SK-N-SH (cell line): ENCODE results near the gene TTF2. TPM values are rescaled to one million over a fixed set of nuclear protein-coding genes. Genes with fewer than 3 reads are reported as not detected.

Experiments
- CTCF ChIA-PET: fragments of 300-600, 350-600 bp; formaldehyde crosslinking; extraction: SDS; loops from one replicate; lab custom pipeline; 2021; lab: Yijun Ruan, JAX
- POLR2A ChIA-PET: fragments of 350-600 bp; sonication (Branson Sonifier 250); formaldehyde crosslinking; extraction: SDS; loops from one replicate; lab custom pipeline; 2020; ENCODE audit warnings: antibody characterized with exemption, inconsistent platforms; lab: Yijun Ruan, JAX
- DNase-seq: peaks from one replicate; pipeline ENCODE4 v3.0.0; 2012
- H2AFZ ChIP-seq: fragments of 200-600 bp; sonication (generic); 2 replicates; pipeline ENCODE4 v1.8.1; 2016; ENCODE audit warnings: antibody characterized with exemption, mild to moderate bottlenecking, low read depth
- H3F3A ChIP-seq: fragments of 200-600 bp; sonication (generic); replicated peaks from 2 replicates; pipeline ENCODE3; 2016; ENCODE audit warnings: antibody characterized with exemption, mild to moderate bottlenecking; ENCODE audit not compliant: insufficient read depth
- H3K27ac ChIP-seq, 2 experiments: fragments of 200-500 bp in 1 of 2; fragments of 200-600 bp in 1 of 2; sonication (Bioruptor generic) in 1 of 2; sonication (generic), shearing (Covaris generic) in 1 of 2; 2 replicates each; pipeline versions ENCODE4 v1.5.1 to v1.6.1; 2014 to 2016; ENCODE audit warnings: low read depth in 2 of 2, inconsistent platforms in 1 of 2, low read length in 1 of 2, mild to moderate bottlenecking in 1 of 2, mixed read lengths in 1 of 2
- H3K27me3 ChIP-seq: fragments of 200-600 bp; sonication (generic), shearing (Covaris generic); 2 replicates; pipeline ENCODE4 v1.6.1; 2016; ENCODE audit warnings: mixed run types; ENCODE audit not compliant: insufficient read depth
- H3K36me3 ChIP-seq, 2 experiments: fragments of 200-500 bp in 1 of 2; fragments of 200-600 bp in 1 of 2; sonication (Bioruptor generic) in 1 of 2; sonication (generic) in 1 of 2; replicated peaks in 1 of 2; 2 replicates each; pipeline versions ENCODE3 to v1.5.1; 2014 to 2016; ENCODE audit warnings: low read length in 1 of 2, mild to moderate bottlenecking in 1 of 2; ENCODE audit not compliant: insufficient read depth in 2 of 2, control insufficient read depth in 1 of 2
- H3K4me1 ChIP-seq, 2 experiments: fragments of 200-500 bp in 1 of 2; fragments of 200-600 bp in 1 of 2; sonication (Bioruptor generic) in 1 of 2; sonication (generic), shearing (Covaris generic) in 1 of 2; 2 replicates each; pipeline versions ENCODE4 v1.5.1 to v1.6.1; 2014 to 2016; ENCODE audit warnings: low read depth in 1 of 2, low read length in 1 of 2, mixed run types in 1 of 2; ENCODE audit not compliant: insufficient read depth in 2 of 2, control insufficient read depth in 1 of 2
- H3K4me2 ChIP-seq: fragments of 200-600 bp; sonication (generic), shearing (Covaris generic); 2 replicates; pipeline ENCODE4 v1.6.1; 2017; ENCODE audit warnings: mixed run types
- H3K4me3 ChIP-seq, 2 experiments: fragments of 200-500 bp in 1 of 2; fragments of 200-600 bp in 1 of 2; sonication (Bioruptor generic) in 1 of 2; sonication (generic), shearing (Covaris generic) in 1 of 2; 2 replicates each; pipeline versions ENCODE4 v1.5.1 to v1.8.1; 2014 to 2016; ENCODE audit warnings: low read depth in 2 of 2, inconsistent platforms in 1 of 2, low read length in 1 of 2, mild to moderate bottlenecking in 1 of 2, mixed read lengths in 1 of 2, moderate library complexity in 1 of 2
- H3K79me2 ChIP-seq: fragments of 200-600 bp; sonication (generic); 2 replicates; pipeline ENCODE4 v1.8.1; 2017; ENCODE audit warnings: mild to moderate bottlenecking; ENCODE audit not compliant: insufficient read depth
- H3K9ac ChIP-seq: fragments of 200-600 bp; sonication (generic); 2 replicates; pipeline ENCODE4 v1.6.1; 2017; ENCODE audit warnings: mixed run types
- H3K9me2 ChIP-seq: fragments of 200-600 bp; sonication (generic); 2 replicates; pipeline ENCODE4 v1.6.1; 2017; ENCODE audit warnings: mixed run types
- H3K9me3 ChIP-seq: fragments of 200-600 bp; sonication (generic); 2 replicates; pipeline ENCODE4 v1.6.1; 2017; ENCODE audit warnings: mixed run types, mild to moderate bottlenecking, moderate library complexity
- H4K20me1 ChIP-seq: fragments of 200-600 bp; sonication (generic); 2 replicates; pipeline ENCODE4 v1.6.1; 2017; ENCODE audit warnings: mild to moderate bottlenecking, mixed run types; ENCODE audit not compliant: insufficient read depth
- CHD2 ChIP-seq: fragments of 150-350 bp; IDR thresholded peaks from 2 replicates; pipeline ENCODE4 v1.6.1; 2018; ENCODE audit warnings: low read length; ENCODE audit not compliant: partially characterized antibody
- FOXM1 ChIP-seq: IDR thresholded peaks from 2 replicates; pipeline ENCODE4 v1.4.0; 2012; ENCODE audit warnings: low read depth, mild to moderate bottlenecking
- GABPA ChIP-seq: IDR thresholded peaks from 2 replicates; pipeline ENCODE4 v1.4.0; 2012; ENCODE audit warnings: low read depth, mild to moderate bottlenecking
- IRF3 ChIP-seq: fragments of 150-350 bp; IDR thresholded peaks from 2 replicates; pipeline ENCODE4 v1.6.1; 2016; ENCODE audit warnings: mild to moderate bottlenecking, low read depth, low read length
- NFIC ChIP-seq: IDR thresholded peaks from 2 replicates; pipeline ENCODE4 v1.4.0; 2012; ENCODE audit warnings: borderline replicate concordance
- NRF1 ChIP-seq: IDR thresholded peaks from 2 replicates; pipeline ENCODE4 v1.6.1; 2012; ENCODE audit warnings: low read depth, mild to moderate bottlenecking, low read length
- REST ChIP-seq: IDR thresholded peaks from 2 replicates; pipeline ENCODE4 v1.6.1; 2012; ENCODE audit warnings: mild to moderate bottlenecking, low read depth, low read length, moderate library complexity
- RFX5 ChIP-seq: IDR thresholded peaks from 2 replicates; pipeline ENCODE4 v1.6.1; 2012; ENCODE audit warnings: mild to moderate bottlenecking, improper control_type of control experiment, low read length
- RXRA ChIP-seq: IDR thresholded peaks from 2 replicates; pipeline ENCODE4 v1.4.0; 2012; ENCODE audit warnings: low read depth, mild to moderate bottlenecking, borderline replicate concordance
- TAF1 ChIP-seq: IDR thresholded peaks from 2 replicates; pipeline ENCODE4 v1.6.1; 2012; ENCODE audit warnings: low read depth, mild to moderate bottlenecking, low read length, moderate library complexity, borderline replicate concordance
- TEAD4 ChIP-seq: IDR thresholded peaks from 2 replicates; pipeline ENCODE4 v1.4.0; 2012; ENCODE audit warnings: mild to moderate bottlenecking, borderline replicate concordance; ENCODE audit not compliant: insufficient read depth
- ZBTB33 ChIP-seq: IDR thresholded peaks from 2 replicates; pipeline ENCODE4 v1.4.0; 2012; ENCODE audit warnings: low read depth, borderline replicate concordance
- WGBS: methylation state at CpG from one replicate; pipeline ENCODE4 v1.1.6; 2017; ENCODE audit warnings: low lambda C conversion rate; 5-methylcytosine and 5-hydroxymethylcytosine counted together
- polyA plus RNA-seq, 3 experiments: library from polyadenylated mRNA; depleted of rRNA; stranded (reverse); fragments of >200 nt; gene quantifications; 2 replicates each; pipeline ENCODE4 v1.2.3, GENCODE V29; 2012

Gene TTF2
- polyA plus RNA-seq, 1 of the 3 experiments (the other 2 are of a cell fraction): 10.8 TPM

- CTCF ChIA-PET: interaction anchor here (0.8 to 1.9 kb wide), 5 partner anchors 11 to 483 kb away, joined by 3 to 10 read pairs (median 4); no protein-coding TSS in a partner anchor
- Histone ChIP-seq H3K9ac (no peak overlapping the region), H3K79me2 (no peaks in the 10 kb centered on the region), H3K4me3 (no peak overlapping the region)
- TF ChIP-seq CHD2 (no peak), RFX5 (no peak), NRF1 (no peak), GABPA (no peak), FOXM1 (no peak)
- TF ChIP-seq, all 33 proteins: peak for 0
- Histone ChIP-seq H3K36me3 (no peaks in the 10 kb centered on the region), H3K4me1 (no peaks in the 10 kb centered on the region), H4K20me1 (no peaks in the 10 kb centered on the region), H3K9me3 (no peaks in the 10 kb centered on the region), H2AFZ (no peak overlapping the region), H3K4me2 (no peak overlapping the region), H3F3A (no peaks in the 10 kb centered on the region), H3K27ac (no peak overlapping the region), H3K9me2 (no peaks in the 10 kb centered on the region), H3K27me3 (no peaks in the 10 kb centered on the region)
- 54% methylated on average over 2 of the region's 2 CpGs for WGBS
- POLR2A ChIA-PET: no interaction called here
- no peak for DNase-seq
Measured at GRCh38 chr1:117045644-117046043, 14.5 kb upstream of the TTF2 start.

GRCh38 chr1:117046781-117047180 lies 13.3 kb upstream of the TTF2 start:
- CTCF ChIA-PET: interaction anchor here (0.6 to 0.9 kb wide), 3 partner anchors 191 to 309 kb away, joined by 3 read pairs; no protein-coding TSS in a partner anchor
- no peak for DNase-seq
- WGBS: 85% methylated on average over 4 of the region's 4 CpGs

More at GRCh38 chr1:117046781-117047180, 13.3 kb upstream of the TTF2 start:
- POLR2A ChIA-PET: no interaction called here
- no peaks in the 10 kb centered on the region for H3K27me3 ChIP-seq
- no peak overlapping the region for H3K4me2 ChIP-seq
- no peaks in the 10 kb centered on the region for H3K4me1 ChIP-seq
- no peaks in the 10 kb centered on the region for H3K79me2 ChIP-seq
- H3K9ac ChIP-seq: no peak overlapping the region
- H3K9me2 ChIP-seq: no peaks in the 10 kb centered on the region
- no peaks in the 10 kb centered on the region for H3K36me3 ChIP-seq
- no peak for TF ChIP-seq ZBTB33
- no peak for TF ChIP-seq REST
- no peak for TF ChIP-seq RXRA
- no peak for TF ChIP-seq IRF3
- no peak for TF ChIP-seq NFIC
- TF ChIP-seq TEAD4: no peak
- no peak for TF ChIP-seq TAF1
- no peak for TF ChIP-seq NRF1
- TF ChIP-seq, all 33 proteins: peak for 0
- Histone ChIP-seq H3F3A (no peaks in the 10 kb centered on the region), H3K4me3 (no peak overlapping the region), H3K9me3 (no peaks in the 10 kb centered on the region), H3K27ac (no peak overlapping the region), H2AFZ (no peak overlapping the region), H4K20me1 (no peaks in the 10 kb centered on the region)
